Measurements from ENCODE around the gene FLT3.
A peak's percentile ranks its signal among the peaks of the same experiment; 100 is the strongest.

The FLT3 gene

GRCh38 chr13:28001049-28001448, 99.3 kb downstream of the FLT3 start:
- DNase-seq: no peak

- no peak for DNase-seq
Observed at GRCh38 chr13:28000567-28000966, 99.8 kb downstream of the FLT3 start.

- peak; percentile 23 for DNase-seq
Observed at GRCh38 chr13:27997904-27998522, 102.4 kb downstream of the FLT3 start.

GRCh38 chr13:27991881-27992280, 108.5 kb downstream of the FLT3 start:
- DNase-seq: no peak

- DNase-seq: no peak
Observed at GRCh38 chr13:27988520-27988919, 111.9 kb downstream of the FLT3 start, which contains the start of gene URAD. TSS of gene URAD (minus strand) at chr13:27988693. CDS start at chr13:27988637, 56 bp downstream.

GRCh38 chr13:27985600-27985999, 114.8 kb downstream of the FLT3 start:
- DNase-seq: no peak

- DNase-seq: no peak
Observed at GRCh38 chr13:27982361-27982760, 118.0 kb downstream of the FLT3 start.

- DNase-seq: no peak
Observed at GRCh38 chr13:27981006-27981708, 119.2 kb downstream of the FLT3 start.

GRCh38 chr13:27980280-27980998, 119.9 kb downstream of the FLT3 start:
- DNase-seq: no peak

- DNase-seq: no peak
Observed at GRCh38 chr13:27979765-27980279, 120.6 kb downstream of the FLT3 start.

GRCh38 chr13:27979001-27979643, 121.3 kb downstream of the FLT3 start:
- no peak for DNase-seq

GRCh38 chr13:27978301-27978968, 121.9 kb downstream of the FLT3 start:
- DNase-seq: no peak

GRCh38 chr13:27977476-27978300, 122.7 kb downstream of the FLT3 start:
- no peak for DNase-seq

GRCh38 chr13:27976362-27977091, 123.8 kb downstream of the FLT3 start:
- DNase-seq: no peak

GRCh38 chr13:27975564-27976361, 124.6 kb downstream of the FLT3 start:
- DNase-seq: no peak

GRCh38 chr13:27973961-27974662, 126.3 kb downstream of the FLT3 start:
- no peak for DNase-seq

- DNase-seq: no peak
Observed at GRCh38 chr13:27973291-27973690, 127.1 kb downstream of the FLT3 start.

- DNase-seq: no peak
Observed at GRCh38 chr13:27972478-27972820, 127.9 kb downstream of the FLT3 start.

GRCh38 chr13:27971776-27972477, 128.4 kb downstream of the FLT3 start:
- DNase-seq: no peak
